ENCODE results near the gene CLDN22. TPM values are rescaled to one million over a fixed set of nuclear protein-coding genes. Genes with fewer than 3 reads are reported as not detected.
A peak's percentile ranks its signal among the peaks of the same experiment; 100 is the strongest.

CLDN22 gene
- total and polyA plus RNA-seq, 9 of the 15 experiments (the other 6 are each of a cell fraction or from before 2014, with no cell fraction given), result 0.21 TPM; not detected in 8

DNA sequence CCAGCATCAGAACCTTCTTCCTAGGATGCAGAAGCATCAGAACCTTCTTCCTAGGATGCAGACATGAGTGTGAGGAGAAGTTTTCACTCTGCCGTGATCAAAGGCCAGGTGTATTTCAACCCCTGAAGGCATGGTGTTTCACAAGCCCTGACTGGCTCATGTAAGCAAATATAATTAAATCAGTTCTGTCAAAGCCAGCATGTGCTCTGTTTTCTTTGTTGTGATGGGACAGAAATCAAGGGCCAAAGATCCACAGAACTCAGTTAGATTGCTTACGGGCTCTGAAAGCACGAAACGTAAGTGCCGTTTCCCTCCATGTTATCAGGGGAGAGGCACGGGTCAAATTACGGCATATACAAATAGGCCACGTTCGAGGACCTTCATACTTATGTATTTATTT, 34.1 kb upstream of the CLDN22 start (continued):
- TF ChIP-seq ZBTB2 (IDR thresholded peaks at IDR 0.05) (no peak), ZNF592 (IDR thresholded peaks at IDR 0.05) (peak; percentile 55), IFI16 (CRISPR knock-in tag; IDR thresholded peaks at IDR 0.05) (no peak), HMG20A (CRISPR knock-in tag; conservative IDR thresholded peaks at IDR 0.05) (no peak), KDM2B (CRISPR knock-in tag; IDR thresholded peaks at IDR 0.05) (no peak), ZC3H8 (IDR thresholded peaks at IDR 0.05) (no peak), RBM25 (IDR thresholded peaks at IDR 0.05; ENCODE audit: low read depth, low read length, severe bottlenecking) (no peak), SAP30 (IDR thresholded peaks at IDR 0.05; ENCODE audit: borderline replicate concordance, insufficient read depth, low read depth, low read length, poor library complexity, severe bottlenecking) (no peak), TEAD1 (CRISPR knock-in tag; IDR thresholded peaks at IDR 0.05) (no peak), TSHZ1 (CRISPR knock-in tag; IDR thresholded peaks at IDR 0.05) (no peak), PHTF2 (CRISPR knock-in tag; IDR thresholded peaks at IDR 0.05) (no peak), L3MBTL2 (IDR thresholded peaks at IDR 0.05) (peak; percentile 38; the same call in 1 of the 2 replicates), SREBF2 (CRISPR knock-in tag; IDR thresholded peaks at IDR 0.05) (no peak), RFX1 (IDR thresholded peaks at IDR 0.05) (no peak), FOXK2 (conservative IDR thresholded peaks at IDR 0.05 in 1 of 2, IDR thresholded peaks at IDR 0.05 in 1 of 2; ENCODE audit: low read depth in 2 of 2) (no peak), ZNF133 (CRISPR knock-in tag; IDR thresholded peaks at IDR 0.05) (no peak), ADNP (tag; IDR thresholded peaks at IDR 0.05) (no peak), ATF7 (IDR thresholded peaks at IDR 0.05) (no peak), TRIM24 (IDR thresholded peaks at IDR 0.05) (no peak)
- TF ChIP-seq, protein P1, sequence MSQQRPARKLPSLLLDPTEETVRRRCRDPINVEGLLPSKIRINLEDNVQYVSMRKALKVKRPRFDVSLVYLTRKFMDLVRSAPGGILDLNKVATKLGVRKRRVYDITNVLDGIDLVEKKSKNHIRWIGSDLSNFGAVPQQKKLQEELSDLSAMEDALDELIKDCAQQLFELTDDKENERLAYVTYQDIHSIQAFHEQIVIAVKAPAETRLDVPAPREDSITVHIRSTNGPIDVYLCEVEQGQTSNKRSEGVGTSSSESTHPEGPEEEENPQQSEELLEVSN (IDR thresholded peaks at IDR 0.05; ENCODE audit: borderline replicate concordance in 1 of 2, extremely low read depth in 1 of 2, insufficient read depth in 1 of 2, insufficient read length in 1 of 2, low read depth in 1 of 2, low read length in 1 of 2, poor library complexity in 1 of 2, severe bottlenecking in 1 of 2), result peak in 1 of 2 experiments; percentile 10

All from K562 (cell line).